GM10248 (cell line): Measurements from ENCODE around the gene CCT2.

Experiments used
- CTCF ChIA-PET: fragments of 300-600 bp; sonication (Branson Sonifier 250); formaldehyde crosslinking; extraction: SDS; loops from one replicate; lab custom pipeline; 2021; ENCODE audit warnings: antibody characterized with exemption; lab: Yijun Ruan, JAX
- POLR2A ChIA-PET: fragments of 350-650 bp; sonication (Branson Sonifier 250); formaldehyde crosslinking; extraction: SDS; loops from one replicate; lab custom pipeline; 2020; ENCODE audit warnings: antibody characterized with exemption; lab: Yijun Ruan, JAX
- DNase-seq: peaks from one replicate; pipeline ENCODE4 v3.0.0; 2012; ENCODE audit errors: extremely low spot score
- TF ChIP-seq, protein P1 (sequence below): IDR thresholded peaks from 2 replicates; pipeline ENCODE4 v1.5.1; 2012; ENCODE audit warnings: mild to moderate bottlenecking, low read depth; ENCODE audit errors: extremely low read depth, missing control alignments, control extremely low read depth

Gene CCT2

GRCh38 chr12:69585189-69586062 lies at the start of gene CCT2:
Gene CCT2 (plus strand): TSS chr12:69585459. CDS start chr12:69585522, 63 bp downstream.
- POLR2A ChIA-PET: no interaction called here
- TF ChIP-seq, protein P1, sequence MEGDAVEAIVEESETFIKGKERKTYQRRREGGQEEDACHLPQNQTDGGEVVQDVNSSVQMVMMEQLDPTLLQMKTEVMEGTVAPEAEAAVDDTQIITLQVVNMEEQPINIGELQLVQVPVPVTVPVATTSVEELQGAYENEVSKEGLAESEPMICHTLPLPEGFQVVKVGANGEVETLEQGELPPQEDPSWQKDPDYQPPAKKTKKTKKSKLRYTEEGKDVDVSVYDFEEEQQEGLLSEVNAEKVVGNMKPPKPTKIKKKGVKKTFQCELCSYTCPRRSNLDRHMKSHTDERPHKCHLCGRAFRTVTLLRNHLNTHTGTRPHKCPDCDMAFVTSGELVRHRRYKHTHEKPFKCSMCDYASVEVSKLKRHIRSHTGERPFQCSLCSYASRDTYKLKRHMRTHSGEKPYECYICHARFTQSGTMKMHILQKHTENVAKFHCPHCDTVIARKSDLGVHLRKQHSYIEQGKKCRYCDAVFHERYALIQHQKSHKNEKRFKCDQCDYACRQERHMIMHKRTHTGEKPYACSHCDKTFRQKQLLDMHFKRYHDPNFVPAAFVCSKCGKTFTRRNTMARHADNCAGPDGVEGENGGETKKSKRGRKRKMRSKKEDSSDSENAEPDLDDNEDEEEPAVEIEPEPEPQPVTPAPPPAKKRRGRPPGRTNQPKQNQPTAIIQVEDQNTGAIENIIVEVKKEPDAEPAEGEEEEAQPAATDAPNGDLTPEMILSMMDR: no peak

DNA sequence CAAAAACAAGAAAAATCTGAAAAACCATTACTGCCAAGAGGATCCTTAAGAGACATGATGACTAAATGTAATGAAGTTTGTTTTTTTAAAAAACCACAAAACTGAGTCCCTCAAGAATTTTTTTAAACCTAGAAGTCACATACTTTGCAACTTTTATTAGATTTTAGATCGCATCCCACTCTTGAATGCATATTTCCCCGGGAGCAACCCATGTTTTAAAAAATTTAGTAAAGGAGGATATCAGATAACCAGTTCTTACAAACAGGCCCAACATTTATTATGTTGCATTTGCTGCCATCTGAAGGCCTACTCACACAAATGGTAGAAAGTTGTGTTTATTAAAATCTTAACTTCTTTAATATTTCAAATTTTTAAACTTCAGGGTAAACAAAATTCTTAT lies 44.3 kb upstream of the CCT2 start:
- ChIA-PET CTCF (no interaction called here), POLR2A (no interaction called here)
- DNase-seq: no peak
- TF ChIP-seq, protein P1: no peak

More at GRCh38 chr12:69585189-69586062, at the start of gene CCT2:
- peak; percentile 97 for DNase-seq
- CTCF ChIA-PET: interaction anchor here (0.6 to 9.6 kb wide), 8 partner anchors 15 to 331 kb away, joined by 3 to 76 read pairs (median 4); partner anchors contain the start of genes FRS2 and RAB3IP

DNA sequence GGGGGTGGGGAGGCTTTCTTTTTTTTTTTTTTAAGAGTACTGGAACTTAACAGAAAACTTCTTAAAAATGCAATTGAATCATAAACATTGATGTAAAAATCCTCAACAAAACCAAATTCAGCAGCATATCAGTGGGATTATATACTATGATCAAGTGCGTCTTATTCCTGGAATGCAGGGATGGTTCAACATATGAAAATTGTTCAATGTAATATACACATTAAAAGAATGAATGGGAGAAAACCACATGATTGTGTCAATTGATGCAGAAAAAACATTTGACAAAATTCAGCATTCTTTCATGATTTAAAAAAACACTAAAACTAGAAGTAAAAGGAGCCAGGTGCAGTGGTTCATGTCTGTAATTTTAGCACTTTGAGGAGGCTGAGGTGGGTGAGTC lies 41.2 kb upstream of the CCT2 start:
- CTCF ChIA-PET: no interaction called here
- POLR2A ChIA-PET: no interaction called here
- TF ChIP-seq, protein P1: no peak
- no peak for DNase-seq

GRCh38 chr12:69545081-69545480 lies 40.2 kb upstream of the CCT2 start:
- CTCF ChIA-PET: no interaction called here

GRCh38 chr12:69546693-69547438 lies 38.4 kb upstream of the CCT2 start:
- DNase-seq: no peak
- TF ChIP-seq, protein P1: no peak
- ChIA-PET CTCF (interaction anchor here (1.6 kb wide), 1 partner anchor 12 kb away, joined by 4 read pairs; no protein-coding TSS in a partner anchor), POLR2A (no interaction called here)

More at GRCh38 chr12:69545081-69545480, 40.2 kb upstream of the CCT2 start:
- no peak for DNase-seq
- POLR2A ChIA-PET: no interaction called here
- TF ChIP-seq, protein P1: no peak

DNA sequence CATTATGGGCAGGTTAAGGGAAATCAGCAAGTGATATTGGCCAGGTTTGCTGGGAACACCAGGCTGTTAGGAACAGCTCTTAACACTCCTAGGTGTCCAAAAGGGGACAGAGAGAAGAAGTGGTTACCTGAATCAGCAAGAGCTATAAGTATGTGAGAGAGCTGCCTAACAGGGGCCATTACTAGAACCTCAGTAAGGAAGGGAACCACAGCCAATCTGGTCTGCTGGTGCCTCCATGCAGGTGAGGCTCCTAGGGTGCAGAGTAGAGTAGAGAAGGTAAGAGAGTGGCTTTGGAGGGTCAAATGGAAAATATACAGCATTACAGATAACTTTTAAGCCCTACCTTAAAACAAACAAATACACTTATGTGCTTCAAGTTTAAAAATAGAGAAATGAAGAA lies 36.6 kb upstream of the CCT2 start:
- ChIA-PET CTCF (interaction anchor here (0.8 to 2.3 kb wide), 2 partner anchors 19 to 21 kb away, joined by 3 to 6 read pairs; no protein-coding TSS in a partner anchor), POLR2A (no interaction called here)
- no peak for DNase-seq
- TF ChIP-seq, protein P1: no peak
